Measurements from ENCODE around the gene STAT5B.

DNA sequence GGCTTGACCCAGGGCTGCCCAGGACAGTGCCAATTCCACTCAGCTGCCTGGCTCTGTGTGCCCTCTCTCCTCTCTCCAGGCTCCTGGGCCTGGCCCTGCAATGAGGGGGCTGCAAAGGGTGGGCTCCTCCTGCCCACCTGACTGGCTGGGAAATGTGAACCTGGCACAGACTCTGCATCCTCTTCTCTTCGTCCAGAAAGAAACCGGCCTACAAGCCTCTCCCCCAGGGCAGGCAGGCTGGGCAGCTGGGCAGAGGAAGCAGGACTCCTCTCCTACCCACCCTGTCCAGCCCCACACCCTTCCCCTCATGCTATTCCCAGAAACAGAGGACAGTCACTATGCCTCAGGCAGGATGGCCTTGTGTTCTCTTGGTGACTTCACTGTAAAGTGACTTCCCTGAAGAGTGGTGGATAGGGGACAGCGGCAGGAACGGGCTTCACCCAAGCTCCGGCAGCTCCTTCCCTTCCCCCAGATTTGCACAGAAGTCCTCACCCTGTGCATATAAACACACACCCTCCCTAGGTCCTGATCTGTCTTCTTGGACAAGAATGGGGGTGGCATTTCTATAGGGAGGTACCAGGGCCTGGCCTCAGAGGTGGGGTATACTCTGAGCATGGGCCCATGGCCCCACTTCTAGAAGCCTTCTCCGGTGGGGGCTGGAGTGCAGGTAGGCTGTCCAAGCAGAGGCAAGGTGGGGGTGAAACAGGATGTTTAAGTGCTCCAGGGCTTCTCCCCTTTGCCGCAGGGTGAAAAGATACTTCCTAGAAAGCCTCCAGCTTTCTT, 7.2 kb upstream of the STAT5B start:
- TF ChIP-seq REST (IDR thresholded peaks at IDR 0.05; ENCODE audit: low read depth) = no peak
- no peak for TF ChIP-seq EP300 (IDR thresholded peaks at IDR 0.05; ENCODE audit: borderline replicate concordance)
- TF ChIP-seq TEAD4 (IDR thresholded peaks at IDR 0.05) = no peak
- no peak for TF ChIP-seq RAD21 (IDR thresholded peaks at IDR 0.05; ENCODE audit: low read depth)
- TF ChIP-seq CEBPB (IDR thresholded peaks at IDR 0.05) = no peak

Data from Ishikawa (cell line).